Spleen (tissue), 7 donors: ENCODE data around the gene RYR3.

Source experiments
- POLR2A ChIP-seq, 3 donors: fragments of 450-650 bp; IDR thresholded peaks; one replicate each; pipeline ENCODE4 v1.5.1; 2017; ENCODE audit warnings: antibody characterized with exemption in 3 of 3, mild to moderate bottlenecking in 1 of 3
- POLR2AphosphoS5 ChIP-seq, 3 donors: sonication (generic); formaldehyde crosslinking; IDR thresholded peaks; one replicate each; pipeline ENCODE4 v1.5.1; 2017; ENCODE audit warnings: antibody characterized with exemption in 3 of 3
- TF ChIP-seq, protein P1 (sequence below), 11 experiments: fragments of 200-600 bp in 7 of 11; fragments of 450-650 bp in 4 of 11; sonication (generic) in 4 of 11; IDR thresholded peaks in 8 of 11; conservative IDR thresholded peaks in 3 of 11; 1 replicate in 7 of 11; 2 replicates in 4 of 11; pipeline versions ENCODE4 v1.4.0 to v1.8.0; 2016 to 2021; ENCODE audit warnings: antibody characterized with exemption in 11 of 11, inconsistent platforms in 4 of 11, mild to moderate bottlenecking in 1 of 11
- donor health status: DM: no; HTN: no; CAD: no; lungs with moderate emphysema.
- donor health status: DM: no; HTN: no; CAD: no.
- donor health status: DM: no; HTN: no; CAD: no.

DNA sequence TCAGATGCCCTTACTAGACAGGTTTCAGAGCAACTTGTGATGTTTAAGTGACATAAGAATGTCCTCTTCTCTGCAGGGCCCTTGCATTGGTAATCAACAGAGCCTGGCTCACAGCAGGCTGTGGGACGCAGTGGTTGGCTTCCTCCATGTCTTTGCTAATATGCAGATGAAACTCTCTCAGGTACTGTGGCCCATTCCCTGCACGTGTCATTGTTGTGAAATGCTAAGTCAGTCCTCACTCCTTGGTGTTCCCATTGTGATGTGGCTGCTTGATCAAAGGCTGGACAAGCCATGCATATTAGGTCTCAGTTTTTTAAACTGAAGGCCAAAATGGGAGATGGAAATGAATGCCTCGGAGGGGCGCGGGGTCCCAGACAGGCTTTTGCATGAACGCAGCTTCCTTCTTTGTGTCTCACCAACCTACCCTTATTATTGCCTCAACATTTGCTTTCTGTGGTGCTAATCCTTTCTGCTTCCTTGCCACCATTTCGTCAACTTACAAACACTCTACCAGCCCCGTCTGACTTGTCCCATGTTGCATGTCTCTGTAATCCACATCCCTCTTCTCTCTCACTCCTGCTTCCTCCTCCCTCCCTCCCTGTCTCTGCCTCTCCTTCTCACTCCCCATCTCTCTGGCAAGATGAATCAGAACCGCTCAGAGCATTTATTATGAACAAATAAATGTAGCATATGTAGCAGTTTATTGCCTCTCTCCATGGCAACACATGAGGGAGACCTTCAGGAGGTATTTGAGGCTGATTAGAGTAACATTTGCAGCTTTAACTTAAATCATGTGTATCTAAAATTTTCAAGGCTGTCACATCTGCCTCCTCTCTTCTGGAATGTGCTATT, 524.4 kb downstream of the RYR3 start:
- TF ChIP-seq POLR2AphosphoS5 (IDR thresholded peaks at IDR 0.05) (no peak), POLR2A (IDR thresholded peaks at IDR 0.05) (no peak)
- TF ChIP-seq, protein P1, sequence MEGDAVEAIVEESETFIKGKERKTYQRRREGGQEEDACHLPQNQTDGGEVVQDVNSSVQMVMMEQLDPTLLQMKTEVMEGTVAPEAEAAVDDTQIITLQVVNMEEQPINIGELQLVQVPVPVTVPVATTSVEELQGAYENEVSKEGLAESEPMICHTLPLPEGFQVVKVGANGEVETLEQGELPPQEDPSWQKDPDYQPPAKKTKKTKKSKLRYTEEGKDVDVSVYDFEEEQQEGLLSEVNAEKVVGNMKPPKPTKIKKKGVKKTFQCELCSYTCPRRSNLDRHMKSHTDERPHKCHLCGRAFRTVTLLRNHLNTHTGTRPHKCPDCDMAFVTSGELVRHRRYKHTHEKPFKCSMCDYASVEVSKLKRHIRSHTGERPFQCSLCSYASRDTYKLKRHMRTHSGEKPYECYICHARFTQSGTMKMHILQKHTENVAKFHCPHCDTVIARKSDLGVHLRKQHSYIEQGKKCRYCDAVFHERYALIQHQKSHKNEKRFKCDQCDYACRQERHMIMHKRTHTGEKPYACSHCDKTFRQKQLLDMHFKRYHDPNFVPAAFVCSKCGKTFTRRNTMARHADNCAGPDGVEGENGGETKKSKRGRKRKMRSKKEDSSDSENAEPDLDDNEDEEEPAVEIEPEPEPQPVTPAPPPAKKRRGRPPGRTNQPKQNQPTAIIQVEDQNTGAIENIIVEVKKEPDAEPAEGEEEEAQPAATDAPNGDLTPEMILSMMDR (IDR thresholded peaks at IDR 0.05 in 8 of 11, conservative IDR thresholded peaks at IDR 0.05 in 3 of 11) = no peak
